COLO668 (cell line): Measurements from ENCODE around the gene ZNF492.
"Not testable (repeated sequence)": the region's sequence is repeated elsewhere in the genome, so short reads cannot be mapped to it uniquely, and the experiment has no call there.

ENCODE experiments used
- DNase-seq: peaks from one replicate; lab custom pipeline; 2025; ENCODE audit not compliant: unreplicated experiment; lab: John Stamatoyannopoulos, UW

The ZNF492 gene

GRCh38 chr19:22633706-22634449 lies at the start of gene ZNF492:
Gene ZNF492 (plus strand): TSS chr19:22634324. CDS start chr19:22653400, 19,076 bp downstream.
- not testable (repeated sequence) for DNase-seq

GRCh38 chr19:22595422-22595821 lies 38.7 kb upstream of the ZNF492 start:
- DNase-seq = no peak

GRCh38 chr19:22595918-22596341 lies 38.2 kb upstream of the ZNF492 start:
- no peak for DNase-seq

GRCh38 chr19:22600690-22601648 lies 33.2 kb upstream of the ZNF492 start:
- DNase-seq = no peak

GRCh38 chr19:22601906-22602630 lies 32.1 kb upstream of the ZNF492 start:
- DNase-seq = no peak

GRCh38 chr19:22602631-22603272 lies 31.4 kb upstream of the ZNF492 start:
- DNase-seq = no peak

- no peak for DNase-seq
Observed at GRCh38 chr19:22603518-22604440, 30.3 kb upstream of the ZNF492 start.

GRCh38 chr19:22604571-22605274 lies 29.4 kb upstream of the ZNF492 start:
- DNase-seq = no peak

GRCh38 chr19:22605275-22606211 lies 28.6 kb upstream of the ZNF492 start:
- DNase-seq = no peak

- DNase-seq = no peak
Observed at GRCh38 chr19:22606212-22606553, 27.9 kb upstream of the ZNF492 start.

GRCh38 chr19:22606954-22607652 lies 27.0 kb upstream of the ZNF492 start:
- DNase-seq = no peak

- no peak for DNase-seq
Observed at GRCh38 chr19:22607653-22608430, 26.3 kb upstream of the ZNF492 start.

- no peak for DNase-seq
Observed at GRCh38 chr19:22608441-22608840, 25.7 kb upstream of the ZNF492 start.

- DNase-seq = no peak
Observed at GRCh38 chr19:22609630-22610029, 24.5 kb upstream of the ZNF492 start.

GRCh38 chr19:22610121-22610520 lies 24.0 kb upstream of the ZNF492 start:
- no peak for DNase-seq

GRCh38 chr19:22612316-22612715 lies 21.8 kb upstream of the ZNF492 start:
- DNase-seq = no peak

GRCh38 chr19:22616659-22617058 lies 17.5 kb upstream of the ZNF492 start:
- no peak for DNase-seq
